A673 (cell line): Measurements from ENCODE around the gene TNFRSF14. TPM values are rescaled to one million over a fixed set of nuclear protein-coding genes. Genes with fewer than 3 reads are reported as not detected.

ENCODE experiments used
- BruUV-seq: library from RNA; stranded (reverse); fragments of 400-500 nt; replicated peaks from 2 replicates; lab custom pipeline; 2021; lab: Mats Ljungman, UMichigan
- CTCF ChIA-PET: fragments of 300-600 bp; sonication (Branson Sonifier 250); formaldehyde crosslinking; loops from one replicate; lab custom pipeline; 2022; ENCODE audit warnings: antibody characterized with exemption; lab: Charles Lee
- POLR2A ChIA-PET: fragments of 300-600 bp; sonication (Branson Sonifier 250); formaldehyde crosslinking; loops from one replicate; lab custom pipeline; 2022; ENCODE audit warnings: antibody characterized with exemption; ENCODE audit not compliant: low non-redundant PET; lab: Charles Lee
- DNase-seq: peaks from one replicate; pipeline ENCODE4 v3.0.0-alpha.2; 2015; ENCODE audit warnings: low spot score
- H3K27ac ChIP-seq: fragments of 200-600 bp; sonication (generic); 2 replicates; pipeline ENCODE4 v1.5.1; 2016; ENCODE audit warnings: mixed run types, low read depth, mild to moderate bottlenecking, mixed read lengths, antibody characterized with exemption, low read length; ENCODE audit not compliant: poor library complexity, severe bottlenecking
- H3K27me3 ChIP-seq: fragments of 200-600 bp; sonication (generic); replicated peaks from 2 replicates; pipeline ENCODE4 v1.6.1; 2017; ENCODE audit warnings: mixed run types, low read depth, mild to moderate bottlenecking, mixed read lengths, antibody characterized with exemption, low read length; ENCODE audit not compliant: insufficient read depth, poor library complexity
- H3K36me3 ChIP-seq: fragments of 200-600 bp; sonication (generic); 2 replicates; pipeline ENCODE4 v1.6.1; 2016; ENCODE audit warnings: mixed run types, mild to moderate bottlenecking, mixed read lengths, antibody characterized with exemption, low read length; ENCODE audit not compliant: insufficient read depth, poor library complexity, severe bottlenecking
- H3K4me1 ChIP-seq: fragments of 200-600 bp; sonication (generic); 2 replicates; pipeline ENCODE4 v1.6.1; 2017; ENCODE audit warnings: mixed run types, mild to moderate bottlenecking, mixed read lengths, antibody characterized with exemption, low read length; ENCODE audit not compliant: insufficient read depth, poor library complexity, severe bottlenecking
- H3K4me3 ChIP-seq: fragments of 200-600 bp; sonication (generic); 2 replicates; pipeline ENCODE4 v1.5.1; 2016; ENCODE audit warnings: low read depth, mixed run types, mild to moderate bottlenecking, mixed read lengths, low read length; ENCODE audit not compliant: poor library complexity, severe bottlenecking
- H3K9me3 ChIP-seq: fragments of 200-600 bp; sonication (generic); 2 replicates; pipeline ENCODE4 v1.6.1; 2016; ENCODE audit warnings: mixed run types, low read depth, mild to moderate bottlenecking, mixed read lengths, antibody characterized with exemption, low read length; ENCODE audit not compliant: poor library complexity, severe bottlenecking
- EZH2 ChIP-seq: fragments of 200-600 bp; sonication (generic); IDR thresholded peaks from 2 replicates; pipeline ENCODE4 v1.6.1; 2017; ENCODE audit warnings: borderline replicate concordance, low read depth, mild to moderate bottlenecking, mixed read lengths, antibody characterized with exemption, low read length; ENCODE audit not compliant: poor library complexity, severe bottlenecking
- intact Hi-C: fragments of 100-400 bp; cut with micrococcal nuclease; formaldehyde crosslinking; loops from one replicate; pipeline ENCODE4 v1.10.0; 2022; ENCODE audit not compliant: unreplicated experiment
- total RNA-seq: library from RNA; stranded (reverse); gene quantifications from 2 replicates; pipeline ENCODE4 v1.2.3, GENCODE V29; 2021
- TF ChIP-seq, protein P1 (sequence below): fragments of 300-800, 200-600 bp; sonication (generic); conservative IDR thresholded peaks from 2 replicates; pipeline ENCODE4 v1.5.1; 2017; ENCODE audit warnings: low read depth, mild to moderate bottlenecking, antibody characterized with exemption, low read length, moderate library complexity, mixed read lengths

The TNFRSF14 gene
- total RNA-seq, 1 experiment from 2014 or later, result 4.6 TPM

- TF ChIP-seq EZH2, result no peak
- TF ChIP-seq, protein P1, sequence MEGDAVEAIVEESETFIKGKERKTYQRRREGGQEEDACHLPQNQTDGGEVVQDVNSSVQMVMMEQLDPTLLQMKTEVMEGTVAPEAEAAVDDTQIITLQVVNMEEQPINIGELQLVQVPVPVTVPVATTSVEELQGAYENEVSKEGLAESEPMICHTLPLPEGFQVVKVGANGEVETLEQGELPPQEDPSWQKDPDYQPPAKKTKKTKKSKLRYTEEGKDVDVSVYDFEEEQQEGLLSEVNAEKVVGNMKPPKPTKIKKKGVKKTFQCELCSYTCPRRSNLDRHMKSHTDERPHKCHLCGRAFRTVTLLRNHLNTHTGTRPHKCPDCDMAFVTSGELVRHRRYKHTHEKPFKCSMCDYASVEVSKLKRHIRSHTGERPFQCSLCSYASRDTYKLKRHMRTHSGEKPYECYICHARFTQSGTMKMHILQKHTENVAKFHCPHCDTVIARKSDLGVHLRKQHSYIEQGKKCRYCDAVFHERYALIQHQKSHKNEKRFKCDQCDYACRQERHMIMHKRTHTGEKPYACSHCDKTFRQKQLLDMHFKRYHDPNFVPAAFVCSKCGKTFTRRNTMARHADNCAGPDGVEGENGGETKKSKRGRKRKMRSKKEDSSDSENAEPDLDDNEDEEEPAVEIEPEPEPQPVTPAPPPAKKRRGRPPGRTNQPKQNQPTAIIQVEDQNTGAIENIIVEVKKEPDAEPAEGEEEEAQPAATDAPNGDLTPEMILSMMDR, result no peak
- H3K4me3 ChIP-seq, result no peak overlapping the region
- DNase-seq, result no peak
- CTCF ChIA-PET, result no interaction called here
- BruUV-seq, result no TSS peak
- H3K27me3 ChIP-seq, result no peaks in the 10 kb centered on the region
- H3K27ac ChIP-seq, result no peak overlapping the region
- H3K4me1 ChIP-seq, result no peaks in the 10 kb centered on the region
- H3K9me3 ChIP-seq, result no peaks in the 10 kb centered on the region
- peaks cover 87% of the 10 kb centered on the region for H3K36me3 ChIP-seq
- POLR2A ChIA-PET, result no interaction called here
- intact Hi-C loops, result no loop called here
These were observed 41.1 kb upstream of the TNFRSF14 start for GRCh38 chr1:2514863-2515762.

GRCh38 chr1:2515763-2516080 lies 40.4 kb upstream of the TNFRSF14 start:
- H3K4me3 ChIP-seq, result no peak overlapping the region
- H3K27me3 ChIP-seq, result no peaks in the 10 kb centered on the region
- no peaks in the 10 kb centered on the region for H3K4me1 ChIP-seq
- peaks cover 88% of the 10 kb centered on the region for H3K36me3 ChIP-seq
- no peak for DNase-seq
- CTCF ChIA-PET, result no interaction called here
- no peak overlapping the region for H3K27ac ChIP-seq
- TF ChIP-seq, protein P1, result no peak
- TF ChIP-seq EZH2, result no peak
- intact Hi-C loops, result no loop called here
- BruUV-seq, result no TSS peak
- POLR2A ChIA-PET, result no interaction called here
- H3K9me3 ChIP-seq, result no peaks in the 10 kb centered on the region

DNA sequence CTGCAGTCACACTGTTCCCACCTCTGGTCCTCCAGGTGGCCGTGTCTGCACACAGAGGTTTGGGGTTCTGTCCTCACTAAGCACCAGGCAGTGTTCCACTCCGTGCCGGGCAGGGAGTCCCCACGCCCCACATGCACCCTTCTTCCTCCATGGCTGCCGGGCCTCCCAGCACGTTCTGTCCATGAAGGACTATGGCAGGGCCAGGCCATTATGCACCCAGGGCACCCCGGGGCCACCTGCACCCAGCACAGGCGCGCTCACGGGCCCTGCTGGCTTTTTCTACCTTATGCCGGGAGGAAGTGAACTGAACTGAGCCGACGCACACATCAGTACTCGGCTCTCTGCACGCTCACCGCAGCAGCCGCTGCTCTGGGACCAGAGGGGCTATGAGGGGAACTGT lies 40.0 kb upstream of the TNFRSF14 start:
- no peak overlapping the region for H3K4me3 ChIP-seq
- H3K27ac ChIP-seq, result no peak overlapping the region
- intact Hi-C loops, result no loop called here
- no peak for DNase-seq
- no peaks in the 10 kb centered on the region for H3K9me3 ChIP-seq
- peaks cover 88% of the 10 kb centered on the region for H3K36me3 ChIP-seq
- no peaks in the 10 kb centered on the region for H3K4me1 ChIP-seq
- ChIA-PET CTCF (no interaction called here), POLR2A (no interaction called here)
- TF ChIP-seq, protein P1, result no peak
- TF ChIP-seq EZH2, result no peak
- BruUV-seq, result no TSS peak
- H3K27me3 ChIP-seq, result no peaks in the 10 kb centered on the region
